ENCODE results near the gene CDC25B. TPM values are rescaled to one million over a fixed set of nuclear protein-coding genes. Genes with fewer than 3 reads are reported as not detected.

Gene CDC25B
- total and polyA plus RNA-seq, 2 of the 8 experiments (the other 6 are each of a cell fraction or from before 2014, with no cell fraction given) = 21.7 to 31.2 TPM

GRCh38 chr20:3781153-3781910 lies 14.8 kb upstream of the CDC25B start, which contains the start of gene SPEF1 (continued):
- no peak for TF ChIP-seq SP4 (IDR thresholded peaks at IDR 0.05; ENCODE audit: low read length)
- TF ChIP-seq ATF2 (IDR thresholded peaks at IDR 0.05; ENCODE audit: low read length) = no peak
- no peak for TF ChIP-seq CHD1 (IDR thresholded peaks at IDR 0.05; ENCODE audit: low read depth, low read length)
- no peak for TF ChIP-seq BRCA1 (IDR thresholded peaks at IDR 0.05; ENCODE audit: low read depth, low read length)
- no peak for TF ChIP-seq TAF7 (optimal IDR thresholded peaks at IDR 0.05; ENCODE audit: borderline replicate concordance, low read depth, low read length)
- TF ChIP-seq POU5F1 (IDR thresholded peaks at IDR 0.05; ENCODE audit: low read depth, low read length) = no peak
- TF ChIP-seq, protein P1, sequence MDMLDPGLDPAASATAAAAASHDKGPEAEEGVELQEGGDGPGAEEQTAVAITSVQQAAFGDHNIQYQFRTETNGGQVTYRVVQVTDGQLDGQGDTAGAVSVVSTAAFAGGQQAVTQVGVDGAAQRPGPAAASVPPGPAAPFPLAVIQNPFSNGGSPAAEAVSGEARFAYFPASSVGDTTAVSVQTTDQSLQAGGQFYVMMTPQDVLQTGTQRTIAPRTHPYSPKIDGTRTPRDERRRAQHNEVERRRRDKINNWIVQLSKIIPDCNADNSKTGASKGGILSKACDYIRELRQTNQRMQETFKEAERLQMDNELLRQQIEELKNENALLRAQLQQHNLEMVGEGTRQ (IDR thresholded peaks at IDR 0.05; ENCODE audit: low read length) = no peak
- TF ChIP-seq RAD21 (IDR thresholded peaks at IDR 0.05 in 1 of 2, conservative IDR thresholded peaks at IDR 0.05 in 1 of 2; ENCODE audit: low read depth in 2 of 2, low read length in 2 of 2) = peak; percentile 38 to 39
- TF ChIP-seq TCF12 (IDR thresholded peaks at IDR 0.05; ENCODE audit: low read depth, low read length) = no peak
- no peak for TF ChIP-seq KDM4A (IDR thresholded peaks at IDR 0.05; ENCODE audit: low read depth, low read length, severe bottlenecking)
- TF ChIP-seq HDAC6 (IDR thresholded peaks at IDR 0.05; ENCODE audit: low read depth, low read length) = no peak
- peak; percentile 98 to 99 for TF ChIP-seq SIN3A (conservative IDR thresholded peaks at IDR 0.05 in 1 of 2, IDR thresholded peaks at IDR 0.05 in 1 of 2; ENCODE audit: low read depth in 1 of 2, low read length in 2 of 2)
- peak; percentile 83 for TF ChIP-seq SIX5 (IDR thresholded peaks at IDR 0.05; ENCODE audit: low read depth, low read length)
- peak; percentile 7; the same call in 1 of the 2 replicates for TF ChIP-seq CHD2 (IDR thresholded peaks at IDR 0.05; ENCODE audit: low read length)
- TF ChIP-seq ZNF274 (IDR thresholded peaks at IDR 0.05; ENCODE audit: borderline replicate concordance, extremely low read depth, low read length) = no peak
- no peak for TF ChIP-seq CBX8 (IDR thresholded peaks at IDR 0.05; ENCODE audit: borderline replicate concordance, low read depth, low read length)
- no peak for TF ChIP-seq KDM5A (IDR thresholded peaks at IDR 0.05; ENCODE audit: low read length)
- no peak; the same call in 1 of the 2 replicates for TF ChIP-seq CREB1 (IDR thresholded peaks at IDR 0.05)
- no peak for TF ChIP-seq POLR2A (IDR thresholded peaks at IDR 0.05; ENCODE audit: control extremely low read depth in 1 of 2, low read depth in 2 of 2, low read length in 2 of 2)
- no peak for TF ChIP-seq CBX5 (IDR thresholded peaks at IDR 0.05; ENCODE audit: low read depth, low read length)
- no peak for TF ChIP-seq TEAD4 (IDR thresholded peaks at IDR 0.05; ENCODE audit: low read depth, low read length)
- no peak for TF ChIP-seq RXRA (IDR thresholded peaks at IDR 0.05; ENCODE audit: insufficient read depth, low read depth, low read length)
- no peak for TF ChIP-seq SP2 (IDR thresholded peaks at IDR 0.05; ENCODE audit: low read length)

All from H1 (cell line).